CD4-positive, alpha-beta T cell (primary cell): ENCODE measurements around the gene USF2. TPM values are rescaled to one million over a fixed set of nuclear protein-coding genes. Genes with fewer than 3 reads are reported as not detected.

Source experiments
- ATAC-seq: fragments of 200-7000 bp; cut with Tn5 transposase; one replicate; pipeline ENCODE4 v1.10.0; 2022; ENCODE audit warnings: mild to moderate bottlenecking; ENCODE audit not compliant: poor library complexity
- CTCF ChIA-PET: fragments of 350-600 bp; sonication (Branson Sonifier 250); formaldehyde crosslinking; loops from one replicate; lab custom pipeline; 2021; ENCODE audit warnings: antibody characterized with exemption, inconsistent platforms; lab: Charles Lee
- POLR2A ChIA-PET: fragments of 350-600 bp; sonication (Branson Sonifier 250); formaldehyde crosslinking; loops from one replicate; lab custom pipeline; 2021; ENCODE audit warnings: antibody characterized with exemption, inconsistent platforms; lab: Charles Lee
- DNase-seq, 14 experiments: peaks; one replicate each; pipeline ENCODE4 v3.0.0-alpha.2; 2013 to 2020; ENCODE audit warnings: mixed read lengths in 2 of 14
- H3K27ac ChIP-seq, 2 donors: one replicate each; pipeline versions ENCODE4 v1.5.1 to v1.7.0; 2013; ENCODE audit warnings: low read length in 2 of 2, low read depth in 1 of 2, mild to moderate bottlenecking in 1 of 2
- H3K27me3 ChIP-seq, 2 experiments: 1 replicate in 1 of 2; 2 replicates in 1 of 2; pipeline versions ENCODE4 v1.6.1 to v1.7.0; 2013; ENCODE audit warnings: low read length in 2 of 2, control low read depth in 1 of 2, mild to moderate bottlenecking in 1 of 2, moderate library complexity in 1 of 2; ENCODE audit not compliant: insufficient read depth in 2 of 2, control insufficient read depth in 1 of 2
- H3K36me3 ChIP-seq: one replicate; pipeline ENCODE4 v1.6.1; 2013; ENCODE audit warnings: low read length, control low read depth; ENCODE audit not compliant: insufficient read depth
- H3K4me1 ChIP-seq: one replicate; pipeline ENCODE4 v1.6.1; 2013; ENCODE audit warnings: low read length, control low read depth; ENCODE audit not compliant: insufficient read depth
- H3K4me3 ChIP-seq: one replicate; pipeline ENCODE4 v1.5.1; 2013; ENCODE audit warnings: mild to moderate bottlenecking, low read length, moderate library complexity
- H3K9me3 ChIP-seq, 2 experiments: 1 replicate in 1 of 2; 2 replicates in 1 of 2; pipeline versions ENCODE4 v1.6.1 to v1.7.0; 2013; ENCODE audit warnings: low read length in 2 of 2, mild to moderate bottlenecking in 2 of 2, control low read depth in 1 of 2, moderate library complexity in 1 of 2; ENCODE audit not compliant: control insufficient read depth in 1 of 2, insufficient read depth in 1 of 2
- H3K27ac Mint-ChIP-seq: one replicate; pipeline ENCODE4 v1.8.0; 2020; ENCODE audit warnings: mixed read lengths
- H3K27me3 Mint-ChIP-seq: one replicate; pipeline ENCODE4 v1.8.0; 2021; ENCODE audit warnings: mixed read lengths
- H3K36me3 Mint-ChIP-seq: one replicate; pipeline ENCODE4 v1.8.0; 2021; ENCODE audit warnings: low read depth, mixed read lengths
- H3K4me1 Mint-ChIP-seq: one replicate; pipeline ENCODE4 v1.8.0; 2021; ENCODE audit warnings: low read depth, mixed read lengths
- H3K4me3 Mint-ChIP-seq: one replicate; pipeline ENCODE4 v1.8.0; 2020; ENCODE audit warnings: mild to moderate bottlenecking, mixed read lengths
- H3K9me3 Mint-ChIP-seq: one replicate; pipeline ENCODE4 v1.8.0; 2020; ENCODE audit warnings: mixed read lengths
- CTCF ChIP-seq: fragments of 200-600 bp; IDR thresholded peaks from one replicate; pipeline ENCODE4 v1.8.0; 2022; ENCODE audit warnings: antibody characterized with exemption, mild to moderate bottlenecking
- intact Hi-C, 2 experiments: fragments of 100-400 bp; cut with DNase I in 1 of 2; cut with micrococcal nuclease in 1 of 2; formaldehyde crosslinking; loops; one replicate each; pipeline versions ENCODE4 v1.15.1 to v1.9.0; 2023 to 2025; cut with DNase I, micrococcal nuclease
- total RNA-seq, 174 experiments: library from RNA in 2 of 174; stranded (reverse) in 2 of 174; gene quantifications; one replicate each; pipeline ENCODE4 v1.2.3 and lab custom pipeline; 2021 to 2026

The USF2 gene
- total RNA-seq, 2 experiments from 2014 or later: 335 to 344 TPM

- H3K27me3 Mint-ChIP-seq: no peaks in the 10 kb centered on the region
- H3K36me3 Mint-ChIP-seq: no peaks in the 10 kb centered on the region
- POLR2A ChIA-PET: interaction anchor here (0.7 to 2.0 kb wide), 3 partner anchors 12 to 17 kb away, joined by 3 to 6 read pairs (median 3); no protein-coding TSS in a partner anchor
- peaks cover 47% of the 10 kb centered on the region for H3K4me1 ChIP-seq
- peaks cover 2% of the 10 kb centered on the region for H3K9me3 Mint-ChIP-seq
- peaks cover 0 to 6% of the 10 kb centered on the region in 2 experiments for H3K9me3 ChIP-seq
- DNase-seq (no peak), ATAC-seq (no peak)
- intact Hi-C loops: no loop called here
- CTCF ChIA-PET: interaction anchor here (0.9 kb wide), 1 partner anchor 11 kb away, joined by 3 read pairs; no protein-coding TSS in a partner anchor
- H3K27ac ChIP-seq: no peak overlapping the region
- no peak overlapping the region for H3K4me3 ChIP-seq
- no peaks in the 10 kb centered on the region for H3K27me3 ChIP-seq
- H3K27ac Mint-ChIP-seq: no peak overlapping the region
- TF ChIP-seq CTCF: no peak
- H3K36me3 ChIP-seq: no peaks in the 10 kb centered on the region
- peaks cover 35% of the 10 kb centered on the region for H3K4me1 Mint-ChIP-seq
- no peak overlapping the region for H3K4me3 Mint-ChIP-seq
These were observed 45.5 kb upstream of the USF2 start for GRCh38 chr19:35223084-35223790.

- Histone ChIP-seq H3K4me1 (peaks cover 47% of the 10 kb centered on the region), H3K4me3 (no peak overlapping the region), H3K36me3 (no peaks in the 10 kb centered on the region), H3K27ac (no peak overlapping the region), H3K9me3 (peaks cover 0 to 6% of the 10 kb centered on the region in 2 experiments), H3K27me3 (no peaks in the 10 kb centered on the region)
- Mint-ChIP-seq H3K27ac (no peak overlapping the region), H3K36me3 (no peaks in the 10 kb centered on the region), H3K4me1 (peaks cover 35% of the 10 kb centered on the region), H3K9me3 (no peaks in the 10 kb centered on the region), H3K4me3 (no peak overlapping the region), H3K27me3 (no peaks in the 10 kb centered on the region)
- intact Hi-C loops: no loop called here
- ATAC-seq (no peak), DNase-seq (no peak)
- POLR2A ChIA-PET: interaction anchor here (0.7 to 2.0 kb wide), 2 partner anchors 11 to 12 kb away, joined by 3 to 6 read pairs; no protein-coding TSS in a partner anchor
- TF ChIP-seq CTCF: no peak
- CTCF ChIA-PET: no interaction called here
These were observed 44.8 kb upstream of the USF2 start for GRCh38 chr19:35223862-35224505.

- H3K27ac ChIP-seq: no peak overlapping the region
- no peak overlapping the region for H3K4me3 ChIP-seq
- no peak for TF ChIP-seq CTCF
- ChIA-PET POLR2A (interaction anchor here (0.9 to 1.3 kb wide), 2 partner anchors 13 to 71 kb away, joined by 3 to 6 read pairs; no protein-coding TSS in a partner anchor), CTCF (no interaction called here)
- no peaks in the 10 kb centered on the region for H3K9me3 Mint-ChIP-seq
- H3K36me3 ChIP-seq: no peaks in the 10 kb centered on the region
- H3K4me1 ChIP-seq: peaks cover 46% of the 10 kb centered on the region
- H3K27me3 Mint-ChIP-seq: no peaks in the 10 kb centered on the region
- DNase-seq (no peak), ATAC-seq (no peak)
- H3K36me3 Mint-ChIP-seq: no peaks in the 10 kb centered on the region
- peaks cover 29% of the 10 kb centered on the region for H3K4me1 Mint-ChIP-seq
- no peaks in the 10 kb centered on the region for H3K27me3 ChIP-seq
- H3K27ac Mint-ChIP-seq: no peak overlapping the region
- no peak overlapping the region for H3K4me3 Mint-ChIP-seq
- H3K9me3 ChIP-seq: peaks cover 0 to 6% of the 10 kb centered on the region in 2 experiments
- intact Hi-C loops: no loop called here
These were observed 43.8 kb upstream of the USF2 start for GRCh38 chr19:35224681-35225571.
